HG02884 (cell line): ENCODE results near the gene ZBTB8B.
"Not testable (repeated sequence)": the region's sequence is repeated elsewhere in the genome, so short reads cannot be mapped to it uniquely, and the experiment has no call there.

Experiments used
- ATAC-seq: cut with Tn5 transposase; IDR thresholded peaks from one replicate; pipeline ENCODE4 v1.9.1; 2021; ENCODE audit warnings: mild to moderate bottlenecking, moderate library complexity; ENCODE audit not compliant: unreplicated experiment

ZBTB8B gene

DNA sequence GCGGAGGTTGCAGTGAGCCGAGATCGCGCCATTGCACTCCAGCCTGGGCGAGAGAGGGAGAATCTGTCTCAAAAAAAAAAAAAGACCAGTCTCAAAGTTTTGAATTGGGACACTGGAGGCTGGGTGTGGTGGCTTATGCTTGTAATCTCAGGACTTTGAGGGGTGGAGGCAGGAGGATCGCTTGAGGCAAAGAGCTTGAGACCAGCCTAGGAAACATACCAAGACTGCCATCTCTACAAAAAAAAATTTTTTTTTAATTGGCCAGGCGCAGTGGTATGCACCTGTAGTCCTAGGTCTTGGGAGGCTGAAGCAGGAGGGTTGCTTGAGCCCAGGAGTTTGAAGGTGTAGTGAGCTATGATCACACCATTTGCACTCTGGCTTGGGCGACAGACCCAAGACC, 3.9 kb downstream of the ZBTB8B start:
- no peak for ATAC-seq

DNA sequence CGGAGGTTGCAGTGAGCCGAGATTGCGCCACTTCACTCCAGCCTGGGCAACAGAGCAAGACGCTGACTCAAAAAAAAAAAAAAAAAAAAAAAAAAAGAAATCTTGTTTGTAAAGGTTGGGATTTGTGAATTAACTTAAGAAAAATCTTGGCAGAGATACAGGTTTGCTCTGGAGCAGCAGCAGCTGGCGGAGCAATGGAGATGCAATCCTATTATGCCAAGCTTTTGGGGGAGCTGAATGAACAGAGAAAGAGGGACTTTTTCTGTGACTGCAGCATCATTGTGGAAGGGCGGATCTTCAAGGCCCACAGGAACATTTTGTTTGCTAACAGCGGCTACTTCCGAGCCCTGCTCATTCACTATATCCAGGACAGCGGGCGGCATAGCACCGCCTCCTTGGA, 5.6 kb downstream of the ZBTB8B start:
- no peak for ATAC-seq

DNA sequence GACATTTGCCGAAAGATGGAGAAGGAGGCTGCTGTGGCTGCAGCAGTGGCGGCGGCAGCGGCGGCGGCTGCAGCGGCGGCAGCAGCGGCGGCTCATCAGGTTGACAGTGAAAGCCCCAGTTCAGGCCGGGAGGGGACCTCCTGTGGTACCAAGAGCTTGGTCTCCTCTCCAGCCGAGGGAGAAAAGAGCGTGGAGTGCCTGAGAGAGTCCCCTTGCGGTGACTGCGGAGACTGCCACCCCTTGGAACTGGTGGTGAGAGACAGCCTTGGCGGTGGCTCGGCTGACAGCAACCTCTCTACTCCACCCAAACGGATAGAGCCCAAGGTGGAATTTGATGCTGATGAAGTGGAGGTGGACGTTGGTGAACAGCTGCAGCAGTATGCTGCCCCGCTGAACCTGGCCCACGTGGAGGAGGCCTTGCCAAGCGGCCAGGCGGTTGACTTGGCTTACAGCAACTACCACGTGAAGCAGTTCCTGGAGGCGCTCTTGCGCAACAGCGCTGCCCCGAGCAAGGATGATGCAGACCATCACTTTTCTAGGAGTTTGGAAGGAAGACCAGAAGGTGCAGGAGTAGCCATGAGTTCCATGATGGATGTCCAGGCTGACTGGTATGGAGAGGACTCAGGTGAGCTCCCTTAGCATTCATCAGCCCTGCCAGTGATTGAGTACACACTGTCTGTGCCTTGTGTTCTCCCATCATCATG, 6.3 kb downstream of the ZBTB8B start:
- ATAC-seq, result no peak

DNA sequence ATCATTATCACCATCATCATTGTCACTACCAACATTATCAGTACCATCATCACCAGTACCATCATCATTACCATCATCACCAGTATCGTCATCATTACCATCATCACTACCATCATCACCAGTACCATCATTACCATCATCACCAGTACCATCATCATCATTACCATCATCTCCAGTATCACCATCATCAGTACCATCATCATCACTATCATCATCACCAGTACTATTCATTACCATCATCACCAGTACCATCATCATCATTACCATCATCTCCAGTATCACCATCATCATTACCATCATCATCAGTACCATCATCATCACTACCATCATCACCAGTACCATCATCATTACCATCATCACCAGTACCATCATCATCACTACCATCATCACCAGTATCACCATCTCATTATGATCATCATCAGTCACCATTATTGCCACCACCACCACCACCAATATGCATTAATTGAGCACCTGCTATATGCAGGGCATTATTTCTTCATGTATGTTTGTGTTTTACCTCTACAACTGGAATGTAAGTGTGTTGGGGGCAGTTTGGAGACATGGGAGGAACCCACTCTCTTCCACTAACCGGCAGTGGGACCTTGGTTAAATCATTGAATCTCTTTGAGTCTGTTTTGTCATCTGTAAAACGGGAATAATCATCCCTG, 7.0 kb downstream of the ZBTB8B start:
- ATAC-seq, result no peak

DNA sequence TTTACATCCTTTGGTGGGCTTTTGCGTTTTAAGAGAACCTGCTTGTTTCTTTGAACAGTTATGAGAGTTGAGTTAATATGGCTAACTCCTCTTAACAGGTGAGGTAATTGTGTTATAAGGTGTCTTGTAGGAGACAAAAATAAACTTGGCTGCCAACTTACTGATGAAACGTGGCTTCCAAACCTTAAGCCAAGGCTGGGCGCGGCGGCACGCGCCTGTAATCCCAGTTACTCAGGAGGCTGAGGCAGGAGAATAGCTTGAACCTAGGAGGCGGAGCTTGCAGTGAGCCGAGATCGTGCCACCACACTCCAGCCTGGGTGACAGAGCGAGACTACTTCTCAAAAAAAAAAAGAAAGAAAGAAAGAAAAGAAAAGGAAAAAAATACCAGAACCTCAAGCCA, 8.1 kb downstream of the ZBTB8B start:
- ATAC-seq, result not testable (repeated sequence)

DNA sequence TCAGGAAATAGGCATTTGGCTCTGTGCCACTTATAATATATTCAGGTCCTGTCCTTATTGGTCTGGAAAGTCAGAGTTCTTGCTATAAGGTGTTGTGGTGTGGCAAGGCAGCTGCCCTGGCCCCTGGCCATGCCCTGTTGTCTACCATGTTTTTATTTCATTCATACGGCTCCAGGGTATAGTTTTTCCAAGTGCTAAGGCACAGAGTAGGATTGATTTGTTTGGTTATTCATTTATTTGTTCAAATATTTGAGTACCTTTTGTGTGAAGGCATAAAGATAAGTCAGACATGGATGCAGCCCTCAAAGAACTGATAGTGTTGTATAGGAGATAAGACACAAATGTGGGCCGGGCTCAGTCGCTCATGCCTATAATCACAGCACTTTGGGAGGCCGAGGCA, 10.1 kb downstream of the ZBTB8B start:
- ATAC-seq, result no peak

DNA sequence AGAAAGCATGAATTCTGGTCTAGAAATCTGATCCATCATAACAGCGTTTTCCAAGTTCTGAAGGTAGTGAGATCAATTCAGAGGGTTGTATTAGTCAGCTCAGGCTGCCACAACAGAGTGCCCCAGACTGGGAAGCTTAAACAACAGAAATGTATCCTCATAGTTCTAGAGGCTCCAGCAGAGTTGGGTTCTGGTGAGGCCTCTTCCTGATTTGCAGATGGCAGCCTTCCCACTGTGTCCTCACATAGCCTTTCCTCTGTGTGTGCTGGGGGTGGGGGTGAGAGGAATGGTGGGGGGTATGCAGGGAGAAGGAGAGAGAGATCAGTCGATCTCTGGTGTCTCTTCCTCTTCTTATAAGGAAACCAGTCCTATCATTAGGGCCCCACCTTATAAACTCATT, 15.1 kb downstream of the ZBTB8B start:
- no peak for ATAC-seq

DNA sequence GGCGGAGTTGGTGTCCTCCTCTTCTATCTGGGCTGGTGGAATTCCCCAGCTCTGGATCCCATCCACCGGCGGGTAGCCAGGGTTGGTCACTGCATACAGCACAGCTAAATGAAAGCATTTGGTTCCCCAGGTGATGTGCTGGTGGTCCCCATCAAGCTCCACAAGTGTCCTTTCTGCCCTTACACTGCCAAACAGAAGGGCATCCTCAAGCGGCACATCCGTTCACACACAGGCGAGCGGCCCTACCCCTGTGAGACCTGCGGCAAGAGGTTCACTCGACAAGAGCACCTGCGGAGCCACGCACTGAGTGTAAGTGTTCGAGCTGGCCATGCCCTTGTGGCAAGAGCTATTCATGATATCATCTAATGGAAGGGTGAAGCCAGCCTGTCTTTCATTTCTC, 15.9 kb downstream of the ZBTB8B start:
- no peak for ATAC-seq

DNA sequence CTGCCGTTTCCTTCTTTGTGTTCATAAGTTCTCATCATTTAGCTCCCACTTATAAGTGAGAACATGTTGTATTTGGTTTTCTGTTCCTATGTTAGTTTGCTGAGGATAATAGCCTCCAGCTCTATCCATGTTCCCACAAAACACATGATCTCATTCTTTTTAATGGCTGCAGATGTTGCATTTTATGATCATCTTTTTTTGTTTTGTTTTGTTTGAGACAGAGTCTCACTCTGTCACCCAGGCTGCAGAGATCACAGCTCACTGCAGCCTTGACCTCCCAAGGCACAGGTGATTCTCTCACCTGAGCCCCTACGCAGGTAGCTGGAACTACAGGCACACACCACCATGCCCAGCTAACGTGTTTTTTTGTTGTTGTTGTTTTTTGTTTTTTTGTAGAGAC, 16.9 kb downstream of the ZBTB8B start:
- ATAC-seq, result not testable (repeated sequence)

DNA sequence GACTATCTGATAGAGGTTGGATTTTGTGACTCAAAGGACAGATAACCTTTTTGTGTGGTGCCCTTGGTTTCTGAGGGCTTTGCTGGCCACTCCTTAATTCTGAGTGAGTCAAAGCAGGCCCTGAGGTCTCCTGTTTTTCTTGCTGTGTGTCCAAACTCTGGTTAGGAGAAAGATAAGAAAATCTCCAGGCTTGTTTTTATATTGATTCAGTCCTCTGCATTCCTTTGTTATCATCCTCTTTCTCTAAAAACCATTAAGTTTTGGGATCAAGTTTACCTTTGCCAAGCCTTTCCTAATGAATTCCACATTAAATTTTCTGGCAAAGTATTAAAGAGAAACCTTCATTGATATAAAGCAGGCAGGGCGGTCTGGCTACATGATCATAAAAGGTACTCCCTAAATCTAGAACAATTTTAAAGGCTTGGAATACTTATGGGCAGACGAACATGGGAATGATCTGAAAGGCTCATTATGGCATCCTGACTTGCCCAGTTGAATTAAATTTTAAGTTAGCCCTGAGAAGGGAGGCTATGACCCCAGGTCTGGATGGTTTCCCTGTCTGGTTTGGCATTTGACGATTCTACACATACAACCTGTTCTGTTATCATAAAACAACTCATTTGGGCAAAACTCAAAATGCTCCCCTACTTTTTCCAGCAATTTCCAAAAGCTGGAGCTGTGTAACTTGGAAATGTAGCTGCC, 20.8 kb downstream of the ZBTB8B start:
- ATAC-seq, result no peak

DNA sequence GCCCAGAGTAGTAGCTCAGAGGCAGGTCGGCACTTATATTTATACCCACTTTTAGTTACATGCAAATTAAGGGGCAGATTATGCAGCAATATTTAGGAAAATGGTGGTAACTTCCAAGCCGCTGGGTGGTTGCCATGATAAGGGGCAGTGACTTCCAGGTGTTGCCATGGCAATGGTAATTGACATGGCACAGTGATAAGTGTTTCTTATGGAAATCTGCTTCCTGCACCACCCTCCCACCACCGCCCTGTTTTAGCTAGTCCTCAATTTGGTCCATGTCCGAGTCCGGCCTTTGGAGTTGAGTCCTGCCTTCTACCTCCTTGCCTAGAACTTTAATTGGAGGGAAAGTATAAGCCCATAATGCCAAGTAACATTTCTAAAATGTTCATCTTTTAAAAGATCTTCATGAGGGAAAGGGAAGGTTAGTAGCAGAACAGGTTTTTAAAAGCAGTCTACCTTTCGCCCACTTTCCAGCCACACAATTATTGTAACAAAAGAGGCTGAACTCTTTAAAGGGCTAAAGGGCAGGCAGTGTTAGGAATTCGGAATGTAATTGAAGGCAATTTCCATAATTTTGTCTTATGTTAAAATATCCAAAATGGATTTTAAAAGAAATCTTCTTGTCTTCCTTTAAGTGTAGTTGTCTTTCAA, 21.7 kb downstream of the ZBTB8B start:
- ATAC-seq, result no peak

DNA sequence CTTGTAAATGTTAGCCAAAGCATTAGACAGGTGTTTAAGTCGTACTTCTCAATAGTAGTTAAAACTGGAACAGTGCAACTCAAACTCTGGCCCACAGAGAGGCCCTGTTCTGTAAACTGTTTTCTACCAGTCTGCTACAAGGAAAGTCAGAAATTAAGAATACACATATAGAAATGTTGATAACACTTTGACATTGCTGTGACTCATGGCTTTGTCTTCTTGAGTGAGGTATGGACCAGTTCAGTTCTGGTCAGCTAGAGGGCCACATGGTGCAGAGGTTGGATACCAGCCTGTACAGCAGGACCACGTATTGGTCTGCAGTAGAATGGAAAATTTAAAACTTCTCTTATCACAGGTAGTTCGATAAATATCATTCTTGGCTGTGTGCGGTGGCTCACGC, 22.3 kb downstream of the ZBTB8B start:
- ATAC-seq, result no peak

DNA sequence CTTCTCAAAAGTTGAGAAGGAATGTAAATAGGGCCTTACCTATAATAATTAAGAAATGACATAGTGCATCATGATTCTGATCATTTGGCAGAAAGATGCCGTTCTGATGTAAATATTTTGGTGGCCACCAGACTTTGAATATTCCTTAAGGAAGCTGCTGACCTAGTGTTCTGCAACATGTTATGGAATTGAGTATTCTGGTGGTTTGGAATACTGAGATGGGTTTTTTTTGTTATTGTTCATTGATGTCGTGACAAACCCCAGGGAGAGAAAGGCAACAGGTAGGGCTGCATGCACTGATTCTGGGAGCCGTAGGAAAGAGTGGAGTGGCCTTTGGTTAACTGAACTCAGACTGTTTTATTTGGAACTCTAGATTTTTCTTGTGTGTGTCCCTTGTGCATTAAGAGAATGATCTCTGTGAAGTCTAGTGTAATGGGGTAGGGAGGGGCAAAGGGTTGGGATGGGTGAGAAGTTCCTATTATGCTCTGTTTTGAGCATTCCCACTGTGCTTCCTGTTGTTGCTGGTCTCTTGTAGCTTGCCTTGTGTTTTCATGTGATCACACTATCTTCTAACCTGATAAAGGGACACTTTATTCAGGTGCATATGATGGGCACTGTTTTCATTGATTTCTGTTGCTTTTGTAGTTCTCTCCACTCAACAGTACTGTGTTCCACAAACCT, 25.0 kb downstream of the ZBTB8B start:
- ATAC-seq, result no peak

DNA sequence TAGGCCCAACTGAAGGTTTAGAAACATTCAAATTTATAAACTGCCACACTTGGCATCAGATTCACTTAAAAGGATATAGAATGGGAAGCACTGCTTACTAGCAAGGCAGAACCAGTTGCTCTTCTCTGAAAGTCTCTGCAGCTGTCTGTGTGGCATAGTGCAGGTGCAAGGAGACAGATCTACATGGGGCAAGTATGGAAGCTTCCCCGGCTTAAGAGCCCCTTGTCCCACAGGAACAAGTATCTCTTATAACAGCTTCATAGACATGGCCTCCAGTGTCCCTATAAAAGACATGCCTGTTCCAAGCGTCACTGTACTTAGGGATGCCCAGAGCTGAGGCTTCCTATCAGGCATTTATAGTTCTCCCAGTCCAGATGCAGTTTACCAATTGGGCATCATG, 26.5 kb downstream of the ZBTB8B start:
- ATAC-seq, result no peak

DNA sequence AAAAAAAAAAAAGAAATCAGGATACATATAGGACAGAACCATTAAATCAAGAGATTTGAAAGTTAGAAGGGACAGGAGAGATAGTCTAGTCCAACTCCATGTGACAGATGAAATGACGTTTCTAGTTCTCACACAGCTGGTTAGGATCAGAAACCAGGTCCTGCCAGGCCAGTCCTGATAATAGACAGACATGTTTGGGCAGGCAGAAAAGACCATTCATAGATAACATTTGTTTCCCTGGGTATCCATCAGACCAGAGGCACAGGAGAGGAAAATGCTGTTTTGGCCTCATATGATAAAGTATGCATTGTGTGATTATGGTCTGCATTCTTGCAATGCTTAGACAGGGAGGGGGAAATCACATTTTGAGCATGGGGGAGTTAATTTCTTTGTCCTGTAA, 29.3 kb downstream of the ZBTB8B start:
- ATAC-seq, result no peak

DNA sequence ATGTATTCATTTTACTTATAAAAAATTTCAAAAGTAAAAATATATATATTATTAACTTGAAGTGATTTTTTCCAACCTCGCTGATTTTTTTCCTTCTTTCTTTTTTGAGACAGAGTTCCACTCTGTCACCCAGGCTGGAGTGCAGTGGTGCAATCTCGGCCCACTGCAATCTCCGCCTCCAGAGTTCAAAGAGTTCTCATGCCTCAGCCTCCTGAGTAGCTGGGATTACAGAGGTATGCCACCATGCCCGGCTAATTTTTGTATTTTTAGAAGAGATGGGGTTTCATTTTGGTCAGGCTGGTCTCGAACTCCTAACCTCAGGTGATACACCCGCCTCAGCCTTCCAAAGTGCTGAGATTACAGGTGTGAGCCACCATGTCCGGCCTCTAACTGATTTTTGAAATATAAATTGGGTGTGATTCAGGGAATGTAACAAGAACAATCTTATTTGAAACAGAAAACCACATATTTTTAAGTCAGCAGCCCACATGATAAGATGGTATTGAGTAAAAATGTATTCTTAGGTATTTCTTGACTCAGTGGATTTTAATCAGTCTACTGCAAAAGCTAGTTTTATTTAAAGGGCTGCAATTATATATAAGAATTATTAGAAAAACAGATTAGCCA, 30.0 kb downstream of the ZBTB8B start:
- ATAC-seq, result no peak

DNA sequence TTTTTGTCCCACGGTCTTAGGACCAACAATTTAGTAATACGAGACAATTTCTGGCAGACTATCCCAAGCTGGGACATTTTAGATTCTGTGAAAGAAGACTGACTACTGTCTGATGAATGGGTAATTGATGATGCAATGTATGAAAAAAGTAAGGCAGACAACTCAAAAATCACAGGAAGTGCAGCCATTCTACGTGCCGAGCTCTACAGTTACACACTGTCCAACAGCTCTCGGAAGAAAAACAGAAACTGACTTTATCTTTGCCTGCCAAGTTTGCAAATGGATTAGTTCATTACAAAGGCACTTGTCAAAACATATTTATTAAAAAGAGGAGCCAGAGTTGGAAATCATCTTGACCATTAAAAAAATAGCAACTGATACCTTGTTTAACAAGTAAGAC, 31.3 kb downstream of the ZBTB8B start:
- no peak for ATAC-seq

DNA sequence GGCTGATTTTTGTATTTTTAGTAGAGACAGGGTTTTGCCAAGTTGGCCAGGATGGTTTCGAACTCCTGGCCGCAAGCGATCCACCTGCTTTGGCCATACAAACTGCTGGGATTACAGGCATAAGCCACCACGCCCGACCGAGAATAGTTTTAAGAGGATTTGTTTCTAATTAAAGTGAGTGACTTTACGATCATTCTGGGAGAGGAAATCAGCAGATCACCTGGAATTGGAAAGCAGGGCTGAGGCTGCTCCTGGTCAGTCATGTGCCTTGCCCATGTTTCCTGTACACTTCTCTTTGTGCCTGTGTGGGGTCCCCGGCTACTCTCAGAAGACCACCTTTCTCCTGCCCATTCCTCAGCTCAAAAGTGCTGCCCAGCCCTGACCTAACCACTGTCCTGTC, 33.9 kb downstream of the ZBTB8B start:
- ATAC-seq, result no peak

DNA sequence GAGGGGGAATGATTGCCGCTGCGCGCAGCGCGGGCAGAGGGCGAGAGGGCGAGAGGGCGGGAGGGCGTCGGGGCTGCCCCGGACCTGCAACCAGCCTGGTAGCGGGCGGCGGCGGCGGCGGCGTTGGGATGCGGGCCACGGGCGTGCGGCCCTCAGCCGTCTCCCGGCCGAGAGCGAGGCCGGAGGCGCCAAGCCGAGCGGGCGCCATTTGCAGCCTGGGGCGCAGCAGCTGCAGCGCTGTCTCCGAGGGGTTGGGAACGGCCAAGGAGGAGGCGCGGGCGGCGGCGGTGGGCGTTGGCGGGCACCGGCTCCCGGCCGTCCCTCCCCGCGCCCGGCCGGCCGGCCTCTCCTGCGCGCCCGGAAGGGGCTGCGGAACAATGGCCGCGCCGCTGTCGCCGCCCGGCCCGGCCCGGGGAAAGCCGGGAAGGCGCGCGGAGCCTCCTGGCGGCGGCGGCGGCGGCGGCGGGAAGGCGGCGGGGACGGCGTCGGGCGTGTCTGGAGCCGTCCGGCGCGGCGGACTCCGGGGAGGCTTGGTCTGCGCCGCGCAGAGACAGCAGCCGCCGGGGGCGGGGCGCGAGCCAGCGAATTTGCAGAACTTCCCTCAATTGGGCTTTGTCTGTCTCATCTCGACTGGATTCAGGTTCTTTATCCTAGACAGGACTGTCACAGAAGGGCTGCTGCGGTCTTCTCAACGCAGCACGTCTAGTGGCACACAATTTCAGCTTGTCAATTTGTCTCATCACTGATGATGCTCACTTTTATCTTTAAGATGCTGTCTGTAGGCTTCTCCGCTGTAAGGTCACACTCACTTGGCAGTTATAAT, 35.7 kb downstream of the ZBTB8B start:
- no peak for ATAC-seq

DNA sequence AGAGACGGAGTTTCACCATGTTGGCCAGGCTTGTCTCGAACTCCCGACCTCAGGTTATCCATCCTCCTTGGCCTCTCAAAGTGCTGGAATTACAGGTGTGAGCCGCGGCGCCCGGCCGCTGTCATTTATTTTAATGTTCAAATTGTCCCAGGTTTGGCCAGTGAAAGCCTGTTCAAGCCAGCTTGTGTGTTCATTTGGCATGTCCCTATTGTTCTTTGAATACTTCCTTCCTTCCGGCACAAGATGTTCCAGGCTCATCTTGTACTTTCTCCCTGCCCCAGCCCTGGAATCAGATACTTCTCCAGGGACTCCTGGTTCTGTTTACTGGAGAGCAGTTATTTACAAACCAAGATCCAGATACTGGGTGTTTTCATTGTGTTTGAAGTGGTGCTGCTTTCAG, 37.0 kb downstream of the ZBTB8B start:
- ATAC-seq, result no peak
